SHP77 (cell line): Measurements from ENCODE around the gene ACTG2.
"Not testable (repeated sequence)": the region's sequence is repeated elsewhere in the genome, so short reads cannot be mapped to it uniquely, and the experiment has no call there.

Experiments used
- DNase-seq, 2 experiments: peaks; one replicate each; lab custom pipeline; 2025; lab: John Stamatoyannopoulos, UW

ACTG2 gene

DNA sequence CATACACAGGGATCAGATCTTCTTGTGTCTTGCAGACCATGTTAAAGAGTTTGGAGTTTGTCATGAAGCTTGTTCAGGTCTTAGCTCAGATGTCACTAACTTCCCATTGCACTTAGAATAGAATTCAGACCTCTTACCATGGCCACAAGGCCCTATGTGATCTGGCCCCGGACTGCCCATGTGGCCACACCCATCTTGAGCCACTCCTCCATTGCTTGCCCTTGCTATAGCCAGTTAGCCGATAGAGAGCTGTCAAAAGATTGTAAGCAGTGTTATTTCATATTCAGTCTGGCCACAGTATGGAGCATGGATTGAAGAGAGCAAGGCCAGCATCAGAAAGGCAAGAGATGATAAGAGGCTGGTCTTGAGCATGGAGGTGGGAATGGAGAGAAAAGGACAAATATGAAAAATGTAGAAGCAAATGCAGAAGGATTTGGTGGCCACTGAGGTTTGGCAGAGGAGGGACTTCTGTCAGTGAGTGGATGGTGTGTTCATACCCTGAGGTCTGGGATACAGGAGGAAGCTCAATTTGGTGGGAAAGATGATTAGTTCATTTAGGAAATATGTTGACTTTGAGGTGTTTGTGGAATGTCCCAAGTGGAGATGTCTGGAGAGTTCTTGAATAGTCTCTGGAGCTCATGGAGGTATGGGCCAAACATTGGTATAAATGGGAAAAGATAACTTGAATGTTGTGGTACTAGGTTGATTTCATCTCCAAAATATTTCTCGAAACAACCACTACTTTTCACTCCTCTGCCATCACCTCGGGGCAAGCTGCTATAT lies 44.5 kb downstream of the ACTG2 start:
- no peak for DNase-seq

DNA sequence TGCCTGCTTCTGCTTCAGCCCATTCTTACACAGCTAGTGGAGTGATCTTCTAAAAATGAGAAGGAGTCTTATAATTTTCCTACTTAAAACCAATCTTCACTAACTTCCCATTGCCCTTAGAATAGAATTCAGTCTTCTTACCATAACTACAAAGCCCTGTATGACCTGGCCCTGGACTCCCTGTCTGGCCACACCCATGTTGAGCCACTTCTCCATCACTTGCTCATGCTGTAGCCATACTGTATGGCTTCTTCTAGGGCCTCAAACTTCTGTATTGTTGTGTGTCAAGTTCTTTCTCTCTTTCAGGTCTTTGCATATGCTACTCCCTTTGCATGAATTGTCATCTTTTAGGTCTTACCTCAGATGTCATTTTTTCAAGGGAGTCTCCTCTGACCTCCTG lies 45.1 kb downstream of the ACTG2 start:
- DNase-seq = no peak

DNA sequence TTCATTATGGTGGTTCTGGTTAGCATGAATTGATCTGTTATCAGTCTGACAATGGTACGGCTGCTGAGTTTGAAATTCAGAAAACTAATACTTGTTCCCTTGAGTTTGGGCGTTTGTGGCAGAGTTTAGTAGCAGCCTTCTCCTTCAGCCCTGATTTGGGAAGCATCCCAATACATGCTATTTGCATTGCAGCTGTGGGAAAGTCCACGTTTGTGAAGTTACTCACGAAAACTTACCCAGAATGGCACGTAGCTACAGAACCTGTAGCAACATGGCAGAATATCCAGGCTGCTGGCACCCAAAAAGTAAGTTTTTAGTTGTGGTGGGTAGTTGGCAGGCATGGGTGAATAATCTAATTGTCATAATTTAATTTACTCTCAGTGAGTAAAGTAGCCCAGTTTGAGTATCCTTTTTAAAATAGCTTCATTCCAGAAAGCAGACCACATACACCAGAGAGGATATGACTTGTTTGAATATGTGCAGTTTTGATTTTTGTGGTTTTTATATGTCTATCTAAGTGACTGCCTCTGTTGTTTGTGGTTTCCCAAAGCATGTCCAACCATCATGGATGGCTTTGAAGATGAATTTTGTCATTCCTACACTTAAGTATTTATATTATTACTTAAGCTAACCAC lies 46.0 kb downstream of the ACTG2 start:
- DNase-seq = no peak

DNA sequence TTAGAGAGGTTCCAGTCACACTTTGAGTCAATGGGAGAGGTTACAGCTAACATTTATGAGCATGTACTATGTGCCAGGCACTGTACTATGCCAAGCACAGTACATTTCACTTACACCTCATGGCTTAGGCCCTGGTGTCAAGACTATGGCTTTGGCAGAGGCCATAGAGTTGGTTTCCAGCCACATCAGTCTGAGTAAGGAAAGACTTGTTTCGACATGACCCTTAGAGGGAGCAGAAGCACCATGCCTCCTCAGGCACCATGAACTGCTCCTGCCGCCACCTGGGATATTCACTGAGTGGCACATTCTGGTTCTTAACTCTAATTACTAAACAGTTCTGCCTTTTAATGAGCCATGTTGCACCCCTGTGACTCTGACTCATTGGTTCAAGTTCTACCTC lies 46.6 kb downstream of the ACTG2 start:
- no peak for DNase-seq

- DNase-seq = not testable (repeated sequence)
Observed at GRCh38 chr2:73940066-73940465, 47.3 kb downstream of the ACTG2 start.

DNA sequence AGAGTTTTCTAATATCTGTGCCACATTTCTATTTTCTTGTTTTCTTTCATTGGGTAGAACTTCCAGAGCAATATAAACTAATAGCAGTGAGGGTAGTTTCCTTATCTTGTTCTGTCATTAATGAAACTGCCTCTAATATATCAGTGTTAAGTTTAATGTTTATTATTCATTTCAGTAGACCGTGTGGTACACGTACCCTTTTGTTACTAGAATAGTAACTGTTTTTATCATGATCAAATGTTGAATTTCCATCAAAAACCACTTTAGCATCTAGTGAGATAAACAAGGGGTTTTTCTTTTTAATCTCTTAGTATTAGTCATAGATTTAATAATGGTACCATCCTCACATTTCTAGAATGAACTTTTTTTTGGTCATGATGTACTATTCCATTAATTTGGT lies 49.9 kb downstream of the ACTG2 start:
- no peak for DNase-seq

- no peak for DNase-seq
Observed at GRCh38 chr2:73944714-73945113, 51.9 kb downstream of the ACTG2 start.

DNA sequence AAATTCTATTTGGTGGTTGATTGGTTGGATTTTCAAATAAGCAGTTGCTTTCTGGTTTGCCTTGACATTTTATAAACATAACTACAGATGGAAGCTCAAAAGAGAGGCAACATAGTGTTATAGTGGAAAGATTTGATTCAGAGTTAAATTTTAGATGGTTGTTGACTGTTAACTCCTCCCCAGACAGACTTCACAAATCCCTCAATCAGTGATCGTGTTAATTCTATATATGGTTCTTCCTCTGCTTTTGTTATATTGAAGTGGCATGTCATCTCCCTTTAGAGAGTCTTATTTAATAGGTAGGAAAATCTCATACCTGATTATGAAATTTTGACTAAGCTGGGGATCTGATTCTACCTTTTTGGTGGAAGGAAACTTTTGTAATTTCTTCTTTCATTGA lies 53.4 kb downstream of the ACTG2 start:
- DNase-seq = no peak

- DNase-seq = no peak
Observed at GRCh38 chr2:73946666-73947065, 53.9 kb downstream of the ACTG2 start.

DNA sequence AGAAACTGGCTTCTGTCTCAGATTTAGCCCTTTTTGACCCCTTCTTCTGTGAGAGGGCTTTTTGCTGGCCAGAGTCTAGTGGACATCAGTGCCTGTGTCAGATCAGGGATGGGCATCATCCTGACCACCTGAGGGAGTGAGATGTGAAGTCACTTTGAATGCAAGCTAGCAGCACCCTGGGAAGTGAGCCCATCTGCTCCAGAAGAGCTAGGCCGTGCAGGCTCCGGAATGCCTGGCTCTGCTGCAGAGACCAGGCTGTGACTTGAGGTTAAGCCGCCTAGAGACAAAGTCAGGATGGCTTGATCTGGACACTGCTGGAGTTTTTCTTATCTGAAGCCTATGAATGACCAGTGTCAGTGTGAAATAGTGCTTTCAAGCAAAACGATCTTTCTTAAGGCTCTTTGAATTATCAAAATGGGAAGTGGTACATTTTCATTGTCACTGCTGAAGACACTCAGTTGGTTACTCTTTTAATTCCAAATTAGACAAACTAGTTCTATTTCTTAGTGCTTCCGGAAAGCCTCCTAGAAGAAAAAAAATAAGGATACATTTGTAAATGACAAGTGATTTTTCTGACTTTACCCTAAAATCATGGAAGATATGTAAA lies 54.7 kb downstream of the ACTG2 start:
- no peak for DNase-seq

- DNase-seq = no peak
Observed at GRCh38 chr2:73949802-73950201, 57.0 kb downstream of the ACTG2 start.

DNA sequence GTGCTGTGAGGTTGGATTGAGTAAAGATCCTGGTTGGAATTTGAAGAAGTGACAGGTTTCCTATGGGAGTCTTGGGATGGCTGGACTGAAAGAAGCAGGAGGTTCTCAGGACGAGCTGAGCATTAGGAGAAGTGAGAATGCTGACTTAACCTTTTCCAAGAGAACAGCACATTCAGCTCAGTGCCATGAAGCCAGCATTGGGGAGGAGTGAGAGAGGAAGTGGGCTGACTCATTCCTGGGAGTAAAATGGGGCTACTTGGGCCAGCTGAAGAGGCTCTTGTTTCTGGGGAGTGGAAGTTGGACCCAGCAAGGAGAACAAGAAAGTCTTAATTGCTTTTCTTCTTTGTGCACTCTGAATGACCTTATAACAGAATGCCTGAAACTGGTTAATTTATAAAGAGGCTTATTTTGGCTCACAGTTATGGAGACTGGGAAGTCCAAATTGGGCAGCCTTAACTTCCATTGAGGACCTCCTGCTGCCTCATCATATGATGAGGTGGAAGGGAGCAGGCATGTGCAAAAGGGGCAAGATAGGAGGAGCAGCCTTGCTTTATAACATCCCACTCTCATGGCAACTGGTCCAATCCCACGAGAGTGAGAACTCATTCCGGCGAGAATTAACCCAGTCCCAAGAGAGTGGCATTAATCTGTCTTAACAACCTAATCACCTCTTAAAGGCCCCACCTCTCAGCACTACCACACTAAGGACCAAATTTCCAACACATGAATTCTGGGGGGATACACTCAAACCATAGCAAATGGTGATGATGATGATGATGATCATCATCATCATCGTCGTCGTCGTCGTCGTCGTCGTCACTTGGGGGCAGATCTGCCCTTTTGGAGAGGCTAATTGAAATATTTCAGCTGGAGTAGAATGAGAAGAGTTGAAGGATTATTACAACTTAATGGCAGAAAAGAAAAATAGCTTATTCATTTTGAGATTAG lies 60.0 kb downstream of the ACTG2 start:
- no peak for DNase-seq

GRCh38 chr2:73956218-73956865 lies 63.5 kb downstream of the ACTG2 start:
- no peak for DNase-seq

- DNase-seq = no peak
Observed at GRCh38 chr2:73961274-73961673, 68.5 kb downstream of the ACTG2 start.

DNA sequence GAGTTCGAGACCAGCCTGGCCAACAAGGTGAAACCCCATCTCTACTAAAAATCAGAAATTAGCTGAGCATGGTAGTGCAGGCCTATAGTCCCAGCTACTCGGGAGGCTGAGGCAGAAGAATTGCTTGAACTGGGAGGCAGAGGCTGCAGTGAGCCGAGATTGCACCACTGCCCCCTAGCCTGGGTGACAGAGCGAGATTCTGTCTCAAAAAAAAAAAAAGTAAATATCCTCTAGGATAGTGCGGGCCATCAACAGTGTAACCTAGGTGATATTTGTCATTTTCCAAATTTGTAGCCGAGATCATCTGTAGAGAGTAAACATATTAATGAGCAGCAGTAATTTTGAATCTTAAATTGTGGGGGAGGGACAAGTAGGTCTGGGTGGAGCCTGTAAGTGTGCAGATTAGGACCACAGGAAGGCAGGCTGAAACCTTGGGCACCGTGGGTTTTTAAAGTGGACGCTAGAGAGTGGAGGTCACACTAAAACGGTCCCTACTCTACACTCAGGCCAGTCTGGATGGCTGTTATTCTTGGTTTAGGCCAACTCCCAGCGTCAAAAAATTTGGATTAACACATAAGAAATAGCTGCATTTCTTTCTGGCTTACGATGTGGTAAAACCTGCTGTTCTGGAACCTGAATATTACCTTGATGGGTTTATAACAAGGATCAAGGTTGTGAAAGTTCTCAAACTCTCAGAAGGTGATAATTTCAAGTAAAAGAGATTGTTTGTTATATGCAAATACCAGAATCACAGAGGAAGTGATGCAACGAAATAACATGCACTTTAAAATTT lies 69.2 kb downstream of the ACTG2 start:
- DNase-seq = no peak

DNA sequence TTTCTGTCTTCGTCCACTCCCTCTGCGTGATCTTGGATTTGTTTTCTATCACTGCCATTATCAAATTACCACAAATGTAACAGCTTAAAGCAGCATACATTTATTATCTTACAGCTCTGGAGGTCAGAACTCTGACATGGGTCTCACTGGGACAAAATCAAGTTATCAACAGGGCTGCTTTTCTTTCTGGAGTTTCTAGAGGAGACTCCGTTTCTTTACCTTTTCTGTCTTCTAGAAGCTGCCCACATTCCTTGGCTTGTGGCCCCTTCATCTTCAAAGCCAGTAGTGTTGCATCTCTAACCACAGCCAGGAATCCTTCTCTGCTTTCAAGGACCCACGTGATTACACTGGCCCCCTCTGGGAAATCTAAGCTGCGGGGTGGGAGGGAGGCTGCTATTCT lies 70.0 kb downstream of the ACTG2 start:
- no peak for DNase-seq

DNA sequence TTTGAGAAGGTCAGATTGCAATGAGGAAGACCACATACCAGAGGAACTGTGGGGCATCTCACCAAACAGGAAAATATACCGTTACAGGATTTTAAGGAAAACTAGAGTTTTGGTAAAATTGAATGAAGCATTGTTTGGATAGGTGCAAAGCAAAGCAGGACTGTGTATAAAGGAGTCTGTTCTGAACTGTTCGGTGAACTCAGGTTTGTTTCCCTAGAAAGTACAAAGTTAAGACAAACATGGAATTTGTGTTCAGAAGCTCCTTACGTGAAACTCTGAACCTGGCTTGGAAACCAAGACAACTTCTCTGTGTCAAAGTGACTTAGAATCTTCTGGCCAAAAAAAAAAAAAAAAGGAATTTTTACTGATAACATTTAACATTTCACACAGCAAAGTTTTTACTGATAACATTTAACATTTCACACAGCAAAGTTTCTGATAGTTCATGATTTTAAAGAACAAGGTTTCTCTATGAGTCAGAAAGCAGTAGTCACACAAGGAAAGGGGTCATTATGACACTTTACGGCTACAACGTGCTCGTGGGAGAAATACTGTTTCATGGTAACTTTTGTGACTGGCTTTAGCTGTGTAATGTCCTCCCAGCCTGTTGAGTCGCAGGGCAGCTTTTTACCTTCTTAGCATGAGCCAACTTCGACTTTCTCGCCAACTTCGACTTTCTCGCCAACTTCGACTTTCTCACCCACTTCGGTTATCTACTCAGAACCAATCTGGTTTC lies 70.7 kb downstream of the ACTG2 start:
- DNase-seq = no peak

DNA sequence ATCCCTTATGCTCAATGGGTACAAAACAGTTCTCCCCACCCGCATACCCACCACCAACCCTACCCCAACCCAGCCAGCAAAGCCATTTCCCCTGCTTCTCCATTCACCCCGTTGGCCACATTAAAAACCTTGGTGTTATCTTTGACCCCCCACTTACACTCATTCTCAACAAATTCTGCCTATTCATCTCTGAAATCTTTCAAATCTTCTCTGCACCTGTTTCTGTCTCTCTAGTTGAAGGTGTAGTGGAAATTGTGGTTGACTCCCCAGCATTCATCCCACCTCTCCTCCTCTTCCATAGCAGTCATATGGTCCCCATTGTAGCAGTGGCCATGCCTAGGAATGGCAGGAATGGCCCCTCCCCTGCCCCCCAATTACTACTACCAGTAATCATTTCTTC lies 71.4 kb downstream of the ACTG2 start:
- no peak for DNase-seq

GRCh38 chr2:73965053-73965452 lies 72.2 kb downstream of the ACTG2 start:
- DNase-seq = no peak

DNA sequence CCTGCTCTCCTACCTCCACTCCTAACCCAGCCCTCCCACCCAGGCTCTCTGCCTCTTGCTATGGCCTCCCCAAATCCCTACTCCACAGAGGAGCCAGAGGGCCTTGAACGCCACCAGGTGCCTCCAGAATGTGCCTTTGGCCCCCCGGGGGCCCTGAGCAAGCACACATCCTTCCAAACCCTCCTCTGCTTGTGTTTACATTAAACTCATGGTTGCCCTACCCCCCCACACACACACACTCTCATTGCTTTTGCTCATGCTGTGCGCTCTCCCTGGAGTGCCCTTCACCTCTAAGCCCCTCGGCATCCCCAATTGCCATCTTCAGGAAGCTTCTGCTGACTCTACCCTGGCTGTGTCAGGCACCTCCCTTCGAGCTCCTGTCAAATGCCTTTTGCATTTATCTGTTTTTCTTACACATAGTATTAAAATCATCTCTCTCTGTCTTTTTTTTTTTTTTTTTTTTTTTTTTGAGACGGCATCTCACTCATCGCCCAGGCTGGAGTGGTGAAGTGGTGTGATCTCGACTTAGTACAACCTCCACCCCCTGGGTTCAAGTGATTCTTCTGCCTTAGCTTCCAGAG lies 75.6 kb downstream of the ACTG2 start:
- no peak for DNase-seq
